ENCODE results near the gene PARD3. TPM values are rescaled to one million over a fixed set of nuclear protein-coding genes. Genes with fewer than 3 reads are reported as not detected.
A peak's percentile ranks its signal among the peaks of the same experiment; 100 is the strongest.

PARD3 gene
- total RNA-seq, 6 experiments from 2014 or later: 19.1 to 27.8 (median 22.0) TPM

GRCh38 chr10:34153663-34154382 is 661.3 kb downstream of the PARD3 start:
- intact Hi-C loops (cut with DNase I): no loop called here
- H3K27me3 ChIP-seq: no peaks in the 10 kb centered on the region
- no peaks in the 10 kb centered on the region for H3K4me1 ChIP-seq
- no peaks in the 10 kb centered on the region for H3K36me3 ChIP-seq
- no peaks in the 10 kb centered on the region for H3K9me3 ChIP-seq
- ATAC-seq: no peak
- TF ChIP-seq, protein P1, sequence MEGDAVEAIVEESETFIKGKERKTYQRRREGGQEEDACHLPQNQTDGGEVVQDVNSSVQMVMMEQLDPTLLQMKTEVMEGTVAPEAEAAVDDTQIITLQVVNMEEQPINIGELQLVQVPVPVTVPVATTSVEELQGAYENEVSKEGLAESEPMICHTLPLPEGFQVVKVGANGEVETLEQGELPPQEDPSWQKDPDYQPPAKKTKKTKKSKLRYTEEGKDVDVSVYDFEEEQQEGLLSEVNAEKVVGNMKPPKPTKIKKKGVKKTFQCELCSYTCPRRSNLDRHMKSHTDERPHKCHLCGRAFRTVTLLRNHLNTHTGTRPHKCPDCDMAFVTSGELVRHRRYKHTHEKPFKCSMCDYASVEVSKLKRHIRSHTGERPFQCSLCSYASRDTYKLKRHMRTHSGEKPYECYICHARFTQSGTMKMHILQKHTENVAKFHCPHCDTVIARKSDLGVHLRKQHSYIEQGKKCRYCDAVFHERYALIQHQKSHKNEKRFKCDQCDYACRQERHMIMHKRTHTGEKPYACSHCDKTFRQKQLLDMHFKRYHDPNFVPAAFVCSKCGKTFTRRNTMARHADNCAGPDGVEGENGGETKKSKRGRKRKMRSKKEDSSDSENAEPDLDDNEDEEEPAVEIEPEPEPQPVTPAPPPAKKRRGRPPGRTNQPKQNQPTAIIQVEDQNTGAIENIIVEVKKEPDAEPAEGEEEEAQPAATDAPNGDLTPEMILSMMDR (IDR thresholded peaks at IDR 0.05): no peak
- TF ChIP-seq POLR2A (IDR thresholded peaks at IDR 0.05): no peak
- H3K4me3 ChIP-seq: no peak overlapping the region
- DNase-seq: no peak
- H3K27ac ChIP-seq: no peak overlapping the region
- WGBS (ENCODE audit: insufficient coverage, low coverage, low lambda C conversion rate, missing lambda C conversion rate): 90% methylated on average over 4 of the region's 4 CpGs

- Histone ChIP-seq H3K27me3 (no peaks in the 10 kb centered on the region), H3K27ac (no peak overlapping the region), H3K36me3 (no peaks in the 10 kb centered on the region), H3K9me3 (no peaks in the 10 kb centered on the region), H3K4me3 (no peak overlapping the region), H3K4me1 (peaks cover 0 to 5% (median under 1%) of the 10 kb centered on the region in 4 donors)
- TF ChIP-seq, protein P1 (IDR thresholded peaks at IDR 0.05): no peak
- TF ChIP-seq POLR2A (IDR thresholded peaks at IDR 0.05): no peak
- no peak for DNase-seq
- ATAC-seq: peak in 2 of 4 donors; percentile 21 to 56
- WGBS (ENCODE audit: insufficient coverage, low coverage, low lambda C conversion rate, missing lambda C conversion rate): 31% methylated on average over 1 of the region's 1 CpG
- intact Hi-C loops (cut with DNase I): no loop called here
Observed at GRCh38 chr10:34152434-34152833, 662.7 kb downstream of the PARD3 start.

GRCh38 chr10:34151931-34152330 is 663.2 kb downstream of the PARD3 start:
- no peaks in the 10 kb centered on the region for H3K36me3 ChIP-seq
- H3K27ac ChIP-seq: no peak overlapping the region
- ATAC-seq (no peak), DNase-seq (no peak)
- WGBS (ENCODE audit: insufficient coverage, low coverage, low lambda C conversion rate, missing lambda C conversion rate): 100% methylated on average over 1 of the region's 1 CpG
- peaks cover 0 to 7% (median 1%) of the 10 kb centered on the region in 4 donors for H3K4me1 ChIP-seq
- no peaks in the 10 kb centered on the region for H3K27me3 ChIP-seq
- intact Hi-C loops (cut with DNase I): no loop called here
- H3K9me3 ChIP-seq: no peaks in the 10 kb centered on the region
- no peak for TF ChIP-seq POLR2A (IDR thresholded peaks at IDR 0.05)
- TF ChIP-seq, protein P1 (IDR thresholded peaks at IDR 0.05): no peak
- H3K4me3 ChIP-seq: no peak overlapping the region

GRCh38 chr10:34151481-34151880 is 663.6 kb downstream of the PARD3 start:
- H3K36me3 ChIP-seq: no peaks in the 10 kb centered on the region
- no peaks in the 10 kb centered on the region for H3K27me3 ChIP-seq
- no peak for DNase-seq
- WGBS (ENCODE audit: insufficient coverage, low coverage, low lambda C conversion rate, missing lambda C conversion rate): 91% methylated on average over 3 of the region's 3 CpGs
- H3K4me3 ChIP-seq: no peak overlapping the region
- H3K9me3 ChIP-seq: no peaks in the 10 kb centered on the region
- TF ChIP-seq, protein P1 (IDR thresholded peaks at IDR 0.05): no peak
- no peak for TF ChIP-seq POLR2A (IDR thresholded peaks at IDR 0.05)
- peaks cover 0 to 7% (median 1%) of the 10 kb centered on the region in 4 donors for H3K4me1 ChIP-seq
- H3K27ac ChIP-seq: no peak overlapping the region
- no peak for ATAC-seq
- intact Hi-C loops (cut with DNase I): no loop called here
